PFSK-1 (cell line): ENCODE measurements around the gene ZNF804B.

Source experiments
- FOXP2 ChIP-seq: optimal IDR thresholded peaks from 2 replicates; pipeline ENCODE3; 2011; ENCODE audit warnings: borderline replicate concordance, control low read depth, inconsistent platforms; ENCODE audit not compliant: insufficient read depth; ENCODE audit errors: extremely low read length, extremely low read depth
- POLR2AphosphoS5 ChIP-seq: IDR thresholded peaks from 2 replicates; pipeline ENCODE4 v1.6.1; 2012; ENCODE audit warnings: low read depth, mild to moderate bottlenecking, control low read depth, low read length, moderate library complexity
- REST ChIP-seq, 2 experiments: IDR thresholded peaks; 2 replicates each; pipeline versions ENCODE4 v1.6.1 to v1.8.0; 2011 to 2012; ENCODE audit warnings: low read depth in 2 of 2, low read length in 2 of 2, control low read depth in 1 of 2, inconsistent platforms in 1 of 2, mild to moderate bottlenecking in 1 of 2, moderate library complexity in 1 of 2; ENCODE audit not compliant: insufficient read depth in 1 of 2
- SIN3A ChIP-seq: IDR thresholded peaks from 2 replicates; pipeline ENCODE4 v1.6.1; 2012; ENCODE audit warnings: mild to moderate bottlenecking, low read length, moderate library complexity, borderline replicate concordance; ENCODE audit not compliant: insufficient read depth
- TAF1 ChIP-seq: IDR thresholded peaks from 2 replicates; pipeline ENCODE4 v1.6.1; 2012; ENCODE audit warnings: low read length, control low read depth, borderline replicate concordance; ENCODE audit not compliant: insufficient read depth

- TF ChIP-seq FOXP2: no peak
- TF ChIP-seq POLR2AphosphoS5: no peak
- no peak for TF ChIP-seq TAF1
- TF ChIP-seq SIN3A: no peak
- TF ChIP-seq REST (IDR thresholded peaks at IDR 0.05; ENCODE audit: insufficient read depth in 1 of 2, low read depth in 2 of 2, low read length in 2 of 2): no peak
Measured at GRCh38 chr7:88928276-88928675, 168.8 kb downstream of the ZNF804B start.
